A673 (cell line): ENCODE results near the gene NEK7.

Experiments
- CTCF ChIP-seq: fragments of 300-800, 200-600 bp; sonication (generic); conservative IDR thresholded peaks from 2 replicates; pipeline ENCODE4 v1.5.1; 2017; ENCODE audit warnings: low read depth, mild to moderate bottlenecking, antibody characterized with exemption, low read length, moderate library complexity, mixed read lengths
- EZH2 ChIP-seq: fragments of 200-600 bp; sonication (generic); IDR thresholded peaks from 2 replicates; pipeline ENCODE4 v1.6.1; 2017; ENCODE audit warnings: borderline replicate concordance, low read depth, mild to moderate bottlenecking, mixed read lengths, antibody characterized with exemption, low read length; ENCODE audit not compliant: poor library complexity, severe bottlenecking

- no peak for TF ChIP-seq CTCF
- TF ChIP-seq EZH2, result no peak
Measured at GRCh38 chr1:198253259-198253658, 96.5 kb downstream of the NEK7 start.
